Measurements from ENCODE around the gene BRCC3. TPM values are rescaled to one million over a fixed set of nuclear protein-coding genes. Genes with fewer than 3 reads are reported as not detected.

BRCC3 gene
- total RNA-seq, 4 donors from 2014 or later = 8.4 to 11.0 (median 10.2) TPM

- ATAC-seq (ENCODE audit: low FRiP score) = no peak
- no peak for DNase-seq (ENCODE audit: low spot score)
- no peak for TF ChIP-seq CTCF (IDR thresholded peaks at IDR 0.05)
These were observed 22.2 kb upstream of the BRCC3 start for GRCh38 chrX:155048977-155049619.

DNA sequence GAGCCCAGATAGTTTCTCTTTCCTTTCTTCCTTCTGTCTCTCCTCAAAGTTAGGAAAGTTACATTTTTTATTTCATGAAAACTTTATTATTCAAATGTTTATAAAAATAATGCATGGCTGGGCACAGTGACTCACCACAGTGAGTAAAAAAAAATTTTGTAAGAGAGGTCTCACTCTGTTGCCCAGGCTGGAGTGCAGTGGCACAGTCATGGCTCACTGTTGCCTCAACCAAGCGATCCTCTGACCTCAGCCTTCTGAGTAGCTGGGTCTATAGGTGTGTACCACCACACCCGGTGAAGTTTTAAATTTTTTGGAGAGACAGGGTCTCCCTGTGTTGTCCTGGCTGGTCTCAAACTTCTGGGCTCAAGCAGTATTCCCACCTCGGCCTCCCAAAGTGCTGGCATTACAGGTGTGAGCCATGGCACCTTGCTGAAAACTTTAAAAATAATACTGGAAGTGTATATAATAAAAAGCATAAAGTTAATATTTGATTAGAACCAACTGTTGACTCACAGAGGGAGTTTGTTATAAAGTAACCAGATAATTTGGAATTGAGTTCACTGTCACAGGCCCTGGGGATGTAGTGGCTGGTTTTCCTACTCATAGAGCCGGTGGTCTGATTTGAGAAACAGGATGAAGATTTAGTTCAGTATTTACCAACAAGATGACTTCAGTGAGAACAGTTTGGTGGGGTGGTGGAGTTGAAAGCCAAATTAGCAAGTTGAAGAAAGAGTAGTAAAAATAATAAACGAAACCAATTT, 18.4 kb upstream of the BRCC3 start:
- no peak for ATAC-seq (ENCODE audit: low FRiP score)
- no peak for DNase-seq (ENCODE audit: low spot score)
- TF ChIP-seq CTCF (IDR thresholded peaks at IDR 0.05) = no peak

GRCh38 chrX:155053656-155054055, 17.7 kb upstream of the BRCC3 start:
- TF ChIP-seq CTCF (IDR thresholded peaks at IDR 0.05) = no peak
- no peak for DNase-seq (ENCODE audit: low spot score)
- no peak for ATAC-seq (ENCODE audit: low FRiP score)

DNA sequence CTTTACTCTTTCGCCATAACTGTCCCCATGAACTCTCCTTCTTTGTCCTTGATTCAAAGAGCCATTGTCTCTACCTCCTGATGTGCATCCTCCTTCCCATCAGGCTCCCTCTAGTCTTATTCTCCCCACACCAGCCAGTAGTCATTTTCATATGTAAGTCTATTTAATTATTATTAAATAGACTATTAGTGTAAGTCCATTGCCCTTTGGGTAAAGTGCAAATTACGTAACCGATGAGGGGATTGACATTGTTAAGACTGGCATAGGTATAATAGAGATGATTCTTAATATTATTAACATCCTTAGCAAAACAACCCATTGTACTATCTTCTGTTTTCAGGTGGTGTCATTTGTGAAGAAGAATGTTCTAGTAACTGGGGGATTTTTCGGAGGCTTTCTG, 17.1 kb upstream of the BRCC3 start:
- TF ChIP-seq CTCF (IDR thresholded peaks at IDR 0.05) = no peak
- no peak for ATAC-seq (ENCODE audit: low FRiP score)

GRCh38 chrX:155055494-155055893, 15.8 kb upstream of the BRCC3 start:
- ATAC-seq (ENCODE audit: low FRiP score) = no peak
- DNase-seq (ENCODE audit: low spot score) = no peak
- no peak for TF ChIP-seq CTCF (IDR thresholded peaks at IDR 0.05)

More for the DNA sequence above, 17.1 kb upstream of the BRCC3 start:
- no peak for DNase-seq (ENCODE audit: low spot score)

DNA sequence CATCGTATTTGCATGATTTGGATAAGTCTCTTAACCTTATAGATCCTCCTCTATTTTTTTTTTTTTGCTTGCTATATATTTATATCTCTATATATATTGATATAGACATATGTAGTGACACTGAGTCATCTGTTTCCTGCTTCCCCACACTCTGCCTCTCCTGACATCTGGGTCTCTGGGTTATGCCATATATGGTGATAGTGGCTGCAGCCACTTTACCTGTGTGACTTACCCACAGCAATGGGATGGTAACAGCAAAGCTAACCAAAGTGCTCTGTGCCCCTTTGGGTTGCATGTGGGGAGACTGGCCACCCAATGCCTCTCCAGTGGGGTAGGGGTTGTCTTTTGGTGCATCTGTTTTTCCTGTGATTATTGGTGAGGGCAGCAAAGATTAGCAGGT, 14.8 kb upstream of the BRCC3 start:
- TF ChIP-seq CTCF (IDR thresholded peaks at IDR 0.05) = no peak
- ATAC-seq (ENCODE audit: low FRiP score) (no peak), DNase-seq (ENCODE audit: low spot score) (no peak)

Measured in omental fat pad (tissue), 4 donors.